A673 (cell line): ENCODE data around the gene GJB3.

Experiments used
- EZH2 ChIP-seq: fragments of 200-600 bp; sonication (generic); IDR thresholded peaks from 2 replicates; pipeline ENCODE4 v1.6.1; 2017; ENCODE audit warnings: borderline replicate concordance, low read depth, mild to moderate bottlenecking, mixed read lengths, antibody characterized with exemption, low read length; ENCODE audit not compliant: poor library complexity, severe bottlenecking
- TF ChIP-seq, protein P1 (sequence below): fragments of 300-800, 200-600 bp; sonication (generic); conservative IDR thresholded peaks from 2 replicates; pipeline ENCODE4 v1.5.1; 2017; ENCODE audit warnings: low read depth, mild to moderate bottlenecking, antibody characterized with exemption, low read length, moderate library complexity, mixed read lengths

- TF ChIP-seq, protein P1, sequence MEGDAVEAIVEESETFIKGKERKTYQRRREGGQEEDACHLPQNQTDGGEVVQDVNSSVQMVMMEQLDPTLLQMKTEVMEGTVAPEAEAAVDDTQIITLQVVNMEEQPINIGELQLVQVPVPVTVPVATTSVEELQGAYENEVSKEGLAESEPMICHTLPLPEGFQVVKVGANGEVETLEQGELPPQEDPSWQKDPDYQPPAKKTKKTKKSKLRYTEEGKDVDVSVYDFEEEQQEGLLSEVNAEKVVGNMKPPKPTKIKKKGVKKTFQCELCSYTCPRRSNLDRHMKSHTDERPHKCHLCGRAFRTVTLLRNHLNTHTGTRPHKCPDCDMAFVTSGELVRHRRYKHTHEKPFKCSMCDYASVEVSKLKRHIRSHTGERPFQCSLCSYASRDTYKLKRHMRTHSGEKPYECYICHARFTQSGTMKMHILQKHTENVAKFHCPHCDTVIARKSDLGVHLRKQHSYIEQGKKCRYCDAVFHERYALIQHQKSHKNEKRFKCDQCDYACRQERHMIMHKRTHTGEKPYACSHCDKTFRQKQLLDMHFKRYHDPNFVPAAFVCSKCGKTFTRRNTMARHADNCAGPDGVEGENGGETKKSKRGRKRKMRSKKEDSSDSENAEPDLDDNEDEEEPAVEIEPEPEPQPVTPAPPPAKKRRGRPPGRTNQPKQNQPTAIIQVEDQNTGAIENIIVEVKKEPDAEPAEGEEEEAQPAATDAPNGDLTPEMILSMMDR: peak; percentile 48
- no peak for TF ChIP-seq EZH2
Measured at GRCh38 chr1:34787461-34788420, 6.7 kb downstream of the GJB3 start.
